ENCODE data around the gene CCDC177.

- TF ChIP-seq POLR2A (IDR thresholded peaks at IDR 0.05): no peak
- no peak for TF ChIP-seq CTCF (IDR thresholded peaks at IDR 0.05)
Observed at GRCh38 chr14:69617796-69618195, 43.1 kb upstream of the CCDC177 start.
